NCI-H187 treated with DMSO at 0.1 percent for 48 hours (cell line): ENCODE measurements around the gene PROM1.

Experiments used
- DNase-seq: peaks from one replicate; lab custom pipeline; 2025; lab: John Stamatoyannopoulos, UW

PROM1 gene

GRCh38 chr4:16065066-16065465 lies 18.8 kb downstream of the PROM1 start:
- DNase-seq, result no peak

GRCh38 chr4:16062601-16063000 lies 21.2 kb downstream of the PROM1 start:
- no peak for DNase-seq

GRCh38 chr4:16056681-16057385 lies 27.0 kb downstream of the PROM1 start:
- peak; percentile 34 for DNase-seq

GRCh38 chr4:16055873-16056272 lies 27.9 kb downstream of the PROM1 start:
- no peak for DNase-seq

- DNase-seq, result no peak
Measured at GRCh38 chr4:16055471-16055870, 28.4 kb downstream of the PROM1 start.

GRCh38 chr4:16052939-16053338 lies 30.9 kb downstream of the PROM1 start:
- DNase-seq, result no peak

GRCh38 chr4:16051980-16052379 lies 31.8 kb downstream of the PROM1 start:
- DNase-seq, result no peak

GRCh38 chr4:16051132-16051531 lies 32.7 kb downstream of the PROM1 start:
- DNase-seq, result no peak

- no peak for DNase-seq
Measured at GRCh38 chr4:16050669-16051068, 33.2 kb downstream of the PROM1 start.

- DNase-seq, result no peak
Measured at GRCh38 chr4:16048619-16049419, 35.0 kb downstream of the PROM1 start.

- no peak for DNase-seq
Measured at GRCh38 chr4:16045687-16046086, 38.1 kb downstream of the PROM1 start.

GRCh38 chr4:16043642-16044498 lies 40.0 kb downstream of the PROM1 start:
- DNase-seq, result peak; percentile 74

- DNase-seq, result no peak
Measured at GRCh38 chr4:16039139-16039538, 44.7 kb downstream of the PROM1 start.

- no peak for DNase-seq
Measured at GRCh38 chr4:16037901-16038300, 45.9 kb downstream of the PROM1 start.

GRCh38 chr4:16035843-16036242 lies 48.0 kb downstream of the PROM1 start:
- DNase-seq, result no peak

- DNase-seq, result no peak
Measured at GRCh38 chr4:16034010-16034748, 49.6 kb downstream of the PROM1 start.

- no peak for DNase-seq
Measured at GRCh38 chr4:16032396-16032770, 51.4 kb downstream of the PROM1 start.

GRCh38 chr4:16031546-16032395 lies 52.1 kb downstream of the PROM1 start:
- no peak for DNase-seq

- DNase-seq, result no peak
Measured at GRCh38 chr4:16029886-16030285, 53.9 kb downstream of the PROM1 start.

GRCh38 chr4:16029262-16029661 lies 54.6 kb downstream of the PROM1 start:
- no peak for DNase-seq

GRCh38 chr4:16027626-16028025 lies 56.2 kb downstream of the PROM1 start:
- DNase-seq, result no peak
